Endothelial cell of umbilical vein (primary cell): ENCODE measurements around the gene PTPRCAP. TPM values are rescaled to one million over a fixed set of nuclear protein-coding genes. Genes with fewer than 3 reads are reported as not detected.

ENCODE experiments used
- BruUV-seq: library from RNA; stranded (reverse); fragments of 400-500 nt; replicated peaks from 2 replicates; lab custom pipeline; 2021; lab: Mats Ljungman, UMichigan
- CTCF ChIA-PET: fragments of 300-600, 350-600 bp; sonication (Branson Sonifier 250); formaldehyde crosslinking; loops from one replicate; lab custom pipeline; 2021; ENCODE audit warnings: antibody characterized with exemption, inconsistent platforms; lab: Charles Lee
- POLR2A ChIA-PET: fragments of 300-600, 350-600 bp; sonication (Branson Sonifier 250); formaldehyde crosslinking; loops from one replicate; lab custom pipeline; 2021; ENCODE audit warnings: antibody characterized with exemption, inconsistent platforms; lab: Charles Lee
- DNase-seq: peaks from one replicate; pipeline ENCODE4 v3.0.0-alpha.2; 2011; ENCODE audit warnings: low read depth, low spot score
- FAIRE-seq: peaks from 2 replicates; lab custom pipeline; 2011; peaks lifted over from hg19 to GRCh38; lab: Jason Lieb, UNC
- H2AFZ ChIP-seq: 2 replicates; pipeline ENCODE4 v1.6.0; 2012; ENCODE audit warnings: low read depth, low read length, control low read depth, inconsistent platforms
- H3K27ac ChIP-seq: 2 replicates; pipeline ENCODE4 v1.5.1; 2011; ENCODE audit warnings: low read depth, mild to moderate bottlenecking, control low read depth, low read length, moderate library complexity; ENCODE audit not compliant: insufficient read depth
- H3K27me3 ChIP-seq, 2 experiments: 2 replicates each; pipeline versions ENCODE4 v1.6.0 to v1.6.1; 2011; ENCODE audit warnings: low read length in 2 of 2, mixed read lengths in 1 of 2; ENCODE audit not compliant: control insufficient read depth in 2 of 2, insufficient read depth in 2 of 2
- H3K36me3 ChIP-seq, 2 experiments: 2 replicates in 1 of 2; 3 replicates in 1 of 2; pipeline ENCODE4 v1.5.1; 2011; ENCODE audit warnings: low read length in 2 of 2, mild to moderate bottlenecking in 1 of 2, moderate library complexity in 1 of 2; ENCODE audit not compliant: control insufficient read depth in 2 of 2, insufficient read depth in 2 of 2; ENCODE audit errors: extremely low read depth in 1 of 2
- H3K4me1 ChIP-seq: 3 replicates; pipeline ENCODE4 v1.5.1; 2011; ENCODE audit warnings: mild to moderate bottlenecking, low read length; ENCODE audit not compliant: control insufficient read depth, insufficient read depth; ENCODE audit errors: extremely low read depth
- H3K4me2 ChIP-seq: 2 replicates; pipeline ENCODE4 v1.6.1; 2011; ENCODE audit warnings: low read length, control low read depth, mixed read lengths; ENCODE audit not compliant: insufficient read depth
- H3K4me3 ChIP-seq, 3 experiments: fragments of 200-600 bp in 1 of 3; sonication (generic), shearing (Covaris generic) in 1 of 3; replicated peaks in 1 of 3; 2 replicates each; pipeline ENCODE4 v1.5.1; 2011 to 2016; ENCODE audit warnings: control low read depth in 3 of 3, low read length in 3 of 3, mild to moderate bottlenecking in 2 of 3, inconsistent platforms in 1 of 3, low read depth in 1 of 3, moderate library complexity in 1 of 3; ENCODE audit not compliant: insufficient read depth in 1 of 3
- H3K79me2 ChIP-seq: 2 replicates; pipeline ENCODE4 v1.6.0; 2012; ENCODE audit warnings: low read length, inconsistent platforms; ENCODE audit not compliant: control insufficient read depth, insufficient read depth
- H3K9ac ChIP-seq: replicated peaks from 2 replicates; pipeline ENCODE3; 2011; ENCODE audit warnings: low read length, control low read depth; ENCODE audit not compliant: insufficient read depth; ENCODE audit errors: extremely low read depth
- H3K9me1 ChIP-seq: replicated peaks from 3 replicates; pipeline ENCODE4 v1.6.0; 2011; ENCODE audit warnings: mild to moderate bottlenecking, low read length; ENCODE audit not compliant: control insufficient read depth, insufficient read depth; ENCODE audit errors: extremely low read depth
- H3K9me3 ChIP-seq: replicated peaks from 2 replicates; pipeline ENCODE4 v1.5.1; 2012; ENCODE audit warnings: low read length, inconsistent platforms; ENCODE audit not compliant: control insufficient read depth, insufficient read depth
- H4K20me1 ChIP-seq: replicated peaks from 2 replicates; pipeline ENCODE3; 2011; ENCODE audit warnings: mild to moderate bottlenecking, low read length; ENCODE audit not compliant: control insufficient read depth, insufficient read depth; ENCODE audit errors: extremely low read depth
- CTCF ChIP-seq, 2 donors: IDR thresholded peaks; 1 replicate in 1 of 2; 2 replicates in 1 of 2; pipeline ENCODE4 v1.5.1; 2011; ENCODE audit warnings: low read length in 2 of 2, mild to moderate bottlenecking in 2 of 2, moderate library complexity in 2 of 2, control low read depth in 1 of 2, inconsistent platforms in 1 of 2, low read depth in 1 of 2; ENCODE audit not compliant: insufficient read depth in 1 of 2; ENCODE audit errors: extremely low read depth in 1 of 2
- EZH2 ChIP-seq: IDR thresholded peaks from 2 replicates; pipeline ENCODE4 v1.6.1; 2012; ENCODE audit warnings: borderline replicate concordance, low read depth, mild to moderate bottlenecking, moderate library complexity, low read length, inconsistent platforms; ENCODE audit not compliant: severe bottlenecking
- FOS ChIP-seq: IDR thresholded peaks from 2 replicates; pipeline ENCODE4 v1.6.1; 2011; ENCODE audit warnings: mild to moderate bottlenecking, low read length, moderate library complexity, borderline replicate concordance; ENCODE audit not compliant: insufficient read depth
- GATA2 ChIP-seq: IDR thresholded peaks from 2 replicates; pipeline ENCODE4 v1.7.0; 2011; ENCODE audit warnings: low read depth, mild to moderate bottlenecking, moderate library complexity, mixed read lengths, low read length; ENCODE audit not compliant: insufficient read length, insufficient read depth
- JUN ChIP-seq: IDR thresholded peaks from 2 replicates; pipeline ENCODE4 v1.6.1; 2011; ENCODE audit warnings: borderline replicate concordance, low read depth; ENCODE audit not compliant: insufficient read length, insufficient read depth
- MYC ChIP-seq: IDR thresholded peaks from one replicate; pipeline ENCODE4 v1.6.1; 2011; ENCODE audit warnings: mild to moderate bottlenecking, low read depth, low read length
- POLR2A ChIP-seq: IDR thresholded peaks from 2 replicates; pipeline ENCODE4 v1.6.1; 2012; ENCODE audit warnings: low read depth, mild to moderate bottlenecking, control low read depth, low read length
- POLR2AphosphoS5 ChIP-seq: IDR thresholded peaks from 2 replicates; pipeline ENCODE4 v1.6.1; 2012; ENCODE audit warnings: low read depth, mild to moderate bottlenecking, control low read depth, low read length, moderate library complexity; ENCODE audit not compliant: insufficient read depth
- dilution Hi-C: fragments of 300-500 bp; cut with MboI; formaldehyde crosslinking; loops from one replicate; pipeline ENCODE4 v1.15.0; 2019; ENCODE audit warnings: low sequenced_read_pairs; ENCODE audit not compliant: extremely low pct_ligation_motif_present
- intact Hi-C: fragments of 100-400 bp; cut with micrococcal nuclease; formaldehyde crosslinking; loops from one replicate; pipeline ENCODE4 v1.10.0; 2022
- polyA plus RNA-seq, 4 experiments: library from polyadenylated mRNA; depleted of rRNA in 3 of 4; stranded (reverse) in 3 of 4; unstranded in 1 of 4; fragments of >200 nt; gene quantifications; 2 replicates each; pipeline versions ENCODE4 v1.2.1 to v1.2.3, GENCODE V29; 2011 to 2012; ENCODE audit warnings: missing spikeins in 1 of 4
- total RNA-seq: library from RNA; stranded (reverse); gene quantifications from 2 replicates; pipeline ENCODE4 v1.2.3, GENCODE V29; 2021
- TF ChIP-seq, protein P1 (sequence below): IDR thresholded peaks from 2 replicates; pipeline ENCODE4 v1.6.1; 2011; ENCODE audit not compliant: insufficient read depth, insufficient read length

Gene PTPRCAP
- total and polyA plus RNA-seq, 2 donors (not counting 3 experiments of a cell fraction or from before 2014, with no cell fraction given) = 3.6 TPM; not detected in 1

- TF ChIP-seq FOS = no peak
- TF ChIP-seq, protein P1, sequence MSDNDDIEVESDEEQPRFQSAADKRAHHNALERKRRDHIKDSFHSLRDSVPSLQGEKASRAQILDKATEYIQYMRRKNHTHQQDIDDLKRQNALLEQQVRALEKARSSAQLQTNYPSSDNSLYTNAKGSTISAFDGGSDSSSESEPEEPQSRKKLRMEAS = no peak
- TF ChIP-seq POLR2A = no peak
- TF ChIP-seq POLR2AphosphoS5 = no peak
- TF ChIP-seq JUN = no peak
- TF ChIP-seq EZH2 = no peak
- TF ChIP-seq MYC = no peak
- no peak for TF ChIP-seq GATA2
- no peak for TF ChIP-seq CTCF (IDR thresholded peaks at IDR 0.05; ENCODE audit: extremely low read depth in 1 of 2, insufficient read depth in 1 of 2, low read depth in 1 of 2, low read length in 2 of 2)
- Histone ChIP-seq H3K4me3 (no peak overlapping the region), H4K20me1 (no peaks in the 10 kb centered on the region), H3K27me3 (no peaks in the 10 kb centered on the region), H3K9me1 (no peaks in the 10 kb centered on the region), H3K4me2 (no peak overlapping the region), H3K9me3 (no peaks in the 10 kb centered on the region), H3K4me1 (peaks cover 23% of the 10 kb centered on the region), H3K79me2 (peaks cover 17% of the 10 kb centered on the region), H2AFZ (no peak overlapping the region), H3K27ac (no peak overlapping the region), H3K36me3 (peaks cover 6 to 27% of the 10 kb centered on the region in 2 experiments), H3K9ac (no peak overlapping the region)
- no peak for DNase-seq
- CTCF ChIA-PET = interaction anchor here (1.4 to 2.7 kb wide), 2 partner anchors 9 to 13 kb away, joined by 4 to 9 read pairs; no protein-coding TSS in a partner anchor
- POLR2A ChIA-PET = no interaction called here
- intact Hi-C loops (no loop called here), dilution Hi-C loops (no loop called here)
- BruUV-seq = no TSS peak
- no peak for FAIRE-seq
Measured at GRCh38 chr11:67395555-67396258, 41.8 kb downstream of the PTPRCAP start.
